ENCODE data around the gene GRIPAP1.

The GRIPAP1 gene

DNA sequence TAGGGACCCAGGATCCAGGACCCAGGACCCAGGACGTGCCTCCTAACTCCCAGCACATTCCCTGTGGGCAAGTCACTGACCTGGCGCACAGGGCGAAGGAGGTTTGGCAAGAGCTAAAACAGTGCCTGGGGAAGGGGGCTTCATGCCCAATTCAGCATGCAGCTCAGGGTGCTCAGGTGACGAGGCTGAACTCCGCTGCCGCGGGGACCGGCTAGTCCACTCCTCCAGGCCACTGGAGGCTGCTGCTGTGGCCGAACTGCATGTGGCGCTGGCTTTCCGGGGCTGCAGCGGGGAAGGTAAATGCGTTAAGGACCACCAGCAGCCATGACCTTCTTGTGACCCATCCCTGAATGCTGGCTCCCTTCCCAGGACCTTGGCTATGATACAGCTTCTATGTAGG, 78.3 kb downstream of the GRIPAP1 start:
- DNase-seq (ENCODE audit: low read depth), result no peak

Measured in ELR (cell line).